Endothelial cell of umbilical vein (primary cell): ENCODE data around the gene SLC39A3. TPM values are rescaled to one million over a fixed set of nuclear protein-coding genes. Genes with fewer than 3 reads are reported as not detected.

ENCODE experiments used
- BruUV-seq: library from RNA; stranded (reverse); fragments of 400-500 nt; replicated peaks from 2 replicates; lab custom pipeline; 2021; lab: Mats Ljungman, UMichigan
- CTCF ChIA-PET: fragments of 300-600, 350-600 bp; sonication (Branson Sonifier 250); formaldehyde crosslinking; loops from one replicate; lab custom pipeline; 2021; ENCODE audit warnings: antibody characterized with exemption, inconsistent platforms; lab: Charles Lee
- POLR2A ChIA-PET: fragments of 300-600, 350-600 bp; sonication (Branson Sonifier 250); formaldehyde crosslinking; loops from one replicate; lab custom pipeline; 2021; ENCODE audit warnings: antibody characterized with exemption, inconsistent platforms; lab: Charles Lee
- DNase-seq: peaks from one replicate; pipeline ENCODE4 v3.0.0-alpha.2; 2011; ENCODE audit warnings: low read depth, low spot score
- FAIRE-seq: peaks from 2 replicates; lab custom pipeline; 2011; peaks lifted over from hg19 to GRCh38; lab: Jason Lieb, UNC
- H2AFZ ChIP-seq: 2 replicates; pipeline ENCODE4 v1.6.0; 2012; ENCODE audit warnings: low read depth, low read length, control low read depth, inconsistent platforms
- H3K27ac ChIP-seq: 2 replicates; pipeline ENCODE4 v1.5.1; 2011; ENCODE audit warnings: low read depth, mild to moderate bottlenecking, control low read depth, low read length, moderate library complexity; ENCODE audit not compliant: insufficient read depth
- H3K27me3 ChIP-seq, 2 experiments: 2 replicates each; pipeline versions ENCODE4 v1.6.0 to v1.6.1; 2011; ENCODE audit warnings: low read length in 2 of 2, mixed read lengths in 1 of 2; ENCODE audit not compliant: control insufficient read depth in 2 of 2, insufficient read depth in 2 of 2
- H3K36me3 ChIP-seq, 2 experiments: 2 replicates in 1 of 2; 3 replicates in 1 of 2; pipeline ENCODE4 v1.5.1; 2011; ENCODE audit warnings: low read length in 2 of 2, mild to moderate bottlenecking in 1 of 2, moderate library complexity in 1 of 2; ENCODE audit not compliant: control insufficient read depth in 2 of 2, insufficient read depth in 2 of 2; ENCODE audit errors: extremely low read depth in 1 of 2
- H3K4me1 ChIP-seq: 3 replicates; pipeline ENCODE4 v1.5.1; 2011; ENCODE audit warnings: mild to moderate bottlenecking, low read length; ENCODE audit not compliant: control insufficient read depth, insufficient read depth; ENCODE audit errors: extremely low read depth
- H3K4me2 ChIP-seq: 2 replicates; pipeline ENCODE4 v1.6.1; 2011; ENCODE audit warnings: low read length, control low read depth, mixed read lengths; ENCODE audit not compliant: insufficient read depth
- H3K4me3 ChIP-seq, 3 experiments: fragments of 200-600 bp in 1 of 3; sonication (generic), shearing (Covaris generic) in 1 of 3; replicated peaks in 1 of 3; 2 replicates each; pipeline ENCODE4 v1.5.1; 2011 to 2016; ENCODE audit warnings: control low read depth in 3 of 3, low read length in 3 of 3, mild to moderate bottlenecking in 2 of 3, inconsistent platforms in 1 of 3, low read depth in 1 of 3, moderate library complexity in 1 of 3; ENCODE audit not compliant: insufficient read depth in 1 of 3
- H3K79me2 ChIP-seq: 2 replicates; pipeline ENCODE4 v1.6.0; 2012; ENCODE audit warnings: low read length, inconsistent platforms; ENCODE audit not compliant: control insufficient read depth, insufficient read depth
- H3K9ac ChIP-seq: replicated peaks from 2 replicates; pipeline ENCODE3; 2011; ENCODE audit warnings: low read length, control low read depth; ENCODE audit not compliant: insufficient read depth; ENCODE audit errors: extremely low read depth
- H3K9me1 ChIP-seq: replicated peaks from 3 replicates; pipeline ENCODE4 v1.6.0; 2011; ENCODE audit warnings: mild to moderate bottlenecking, low read length; ENCODE audit not compliant: control insufficient read depth, insufficient read depth; ENCODE audit errors: extremely low read depth
- H3K9me3 ChIP-seq: replicated peaks from 2 replicates; pipeline ENCODE4 v1.5.1; 2012; ENCODE audit warnings: low read length, inconsistent platforms; ENCODE audit not compliant: control insufficient read depth, insufficient read depth
- H4K20me1 ChIP-seq: replicated peaks from 2 replicates; pipeline ENCODE3; 2011; ENCODE audit warnings: mild to moderate bottlenecking, low read length; ENCODE audit not compliant: control insufficient read depth, insufficient read depth; ENCODE audit errors: extremely low read depth
- EZH2 ChIP-seq: IDR thresholded peaks from 2 replicates; pipeline ENCODE4 v1.6.1; 2012; ENCODE audit warnings: borderline replicate concordance, low read depth, mild to moderate bottlenecking, moderate library complexity, low read length, inconsistent platforms; ENCODE audit not compliant: severe bottlenecking
- FOS ChIP-seq: IDR thresholded peaks from 2 replicates; pipeline ENCODE4 v1.6.1; 2011; ENCODE audit warnings: mild to moderate bottlenecking, low read length, moderate library complexity, borderline replicate concordance; ENCODE audit not compliant: insufficient read depth
- GATA2 ChIP-seq: IDR thresholded peaks from 2 replicates; pipeline ENCODE4 v1.7.0; 2011; ENCODE audit warnings: low read depth, mild to moderate bottlenecking, moderate library complexity, mixed read lengths, low read length; ENCODE audit not compliant: insufficient read length, insufficient read depth
- JUN ChIP-seq: IDR thresholded peaks from 2 replicates; pipeline ENCODE4 v1.6.1; 2011; ENCODE audit warnings: borderline replicate concordance, low read depth; ENCODE audit not compliant: insufficient read length, insufficient read depth
- MYC ChIP-seq: IDR thresholded peaks from one replicate; pipeline ENCODE4 v1.6.1; 2011; ENCODE audit warnings: mild to moderate bottlenecking, low read depth, low read length
- POLR2A ChIP-seq: IDR thresholded peaks from 2 replicates; pipeline ENCODE4 v1.6.1; 2012; ENCODE audit warnings: low read depth, mild to moderate bottlenecking, control low read depth, low read length
- POLR2AphosphoS5 ChIP-seq: IDR thresholded peaks from 2 replicates; pipeline ENCODE4 v1.6.1; 2012; ENCODE audit warnings: low read depth, mild to moderate bottlenecking, control low read depth, low read length, moderate library complexity; ENCODE audit not compliant: insufficient read depth
- dilution Hi-C: fragments of 300-500 bp; cut with MboI; formaldehyde crosslinking; loops from one replicate; pipeline ENCODE4 v1.15.0; 2019; ENCODE audit warnings: low sequenced_read_pairs; ENCODE audit not compliant: extremely low pct_ligation_motif_present
- intact Hi-C: fragments of 100-400 bp; cut with micrococcal nuclease; formaldehyde crosslinking; loops from one replicate; pipeline ENCODE4 v1.10.0; 2022
- polyA plus RNA-seq, 4 experiments: library from polyadenylated mRNA; depleted of rRNA in 3 of 4; stranded (reverse) in 3 of 4; unstranded in 1 of 4; fragments of >200 nt; gene quantifications; 2 replicates each; pipeline versions ENCODE4 v1.2.1 to v1.2.3, GENCODE V29; 2011 to 2012; ENCODE audit warnings: missing spikeins in 1 of 4
- total RNA-seq: library from RNA; stranded (reverse); gene quantifications from 2 replicates; pipeline ENCODE4 v1.2.3, GENCODE V29; 2021
- TF ChIP-seq, protein P1 (sequence below), 2 donors: IDR thresholded peaks; 1 replicate in 1 of 2; 2 replicates in 1 of 2; pipeline ENCODE4 v1.5.1; 2011; ENCODE audit warnings: low read length in 2 of 2, mild to moderate bottlenecking in 2 of 2, moderate library complexity in 2 of 2, control low read depth in 1 of 2, inconsistent platforms in 1 of 2, low read depth in 1 of 2; ENCODE audit not compliant: insufficient read depth in 1 of 2; ENCODE audit errors: extremely low read depth in 1 of 2
- TF ChIP-seq, protein P2 (sequence below): IDR thresholded peaks from 2 replicates; pipeline ENCODE4 v1.6.1; 2011; ENCODE audit not compliant: insufficient read depth, insufficient read length

The SLC39A3 gene
- total and polyA plus RNA-seq, 2 donors (not counting 3 experiments of a cell fraction or from before 2014, with no cell fraction given): 28.0 to 43.1 TPM

DNA sequence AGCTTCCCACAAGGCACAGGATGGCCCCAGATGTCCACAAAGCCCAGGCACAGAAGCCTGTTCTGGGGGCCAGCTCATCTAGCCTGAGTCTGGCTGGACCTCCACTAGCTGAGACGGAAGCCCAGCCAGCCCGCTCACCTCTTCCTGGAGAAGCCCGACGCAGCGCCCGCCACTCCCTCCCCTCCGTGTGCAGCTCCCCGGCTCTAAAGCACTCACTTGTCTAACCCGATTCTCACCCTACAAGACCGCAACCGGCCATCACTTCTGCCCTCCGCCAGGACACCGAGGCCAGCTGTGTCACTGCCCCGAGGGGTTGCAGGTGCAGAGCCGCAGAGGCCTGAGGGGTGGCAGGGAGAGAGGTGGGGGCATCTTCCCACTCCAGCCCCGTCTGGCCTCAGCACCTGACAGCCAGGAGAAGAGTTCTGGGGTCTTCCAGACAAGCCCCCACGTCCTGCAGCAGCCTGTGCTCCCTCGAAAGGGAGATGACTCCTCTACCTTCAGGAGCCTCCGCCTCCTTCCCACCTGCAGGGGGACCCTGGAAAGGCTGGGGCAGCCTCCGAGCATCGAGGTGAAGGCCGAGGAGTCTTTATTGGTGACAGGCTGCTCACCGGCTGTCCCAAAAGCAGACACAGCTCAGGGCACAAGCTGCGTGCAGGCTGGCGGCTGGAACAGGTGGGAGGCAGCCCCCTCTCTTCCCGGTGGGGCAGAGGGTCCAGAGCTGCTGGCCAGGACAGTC is 12.7 kb downstream of the SLC39A3 start:
- H3K9me1 ChIP-seq: no peaks in the 10 kb centered on the region
- no peaks in the 10 kb centered on the region for H3K79me2 ChIP-seq
- H3K27ac ChIP-seq: no peak overlapping the region
- no peak overlapping the region for H3K4me2 ChIP-seq
- no peak overlapping the region for H2AFZ ChIP-seq
- no peaks in the 10 kb centered on the region for H4K20me1 ChIP-seq
- TF ChIP-seq MYC: no peak
- TF ChIP-seq POLR2A: no peak
- TF ChIP-seq GATA2: no peak
- no peak for TF ChIP-seq FOS
- TF ChIP-seq, protein P1, sequence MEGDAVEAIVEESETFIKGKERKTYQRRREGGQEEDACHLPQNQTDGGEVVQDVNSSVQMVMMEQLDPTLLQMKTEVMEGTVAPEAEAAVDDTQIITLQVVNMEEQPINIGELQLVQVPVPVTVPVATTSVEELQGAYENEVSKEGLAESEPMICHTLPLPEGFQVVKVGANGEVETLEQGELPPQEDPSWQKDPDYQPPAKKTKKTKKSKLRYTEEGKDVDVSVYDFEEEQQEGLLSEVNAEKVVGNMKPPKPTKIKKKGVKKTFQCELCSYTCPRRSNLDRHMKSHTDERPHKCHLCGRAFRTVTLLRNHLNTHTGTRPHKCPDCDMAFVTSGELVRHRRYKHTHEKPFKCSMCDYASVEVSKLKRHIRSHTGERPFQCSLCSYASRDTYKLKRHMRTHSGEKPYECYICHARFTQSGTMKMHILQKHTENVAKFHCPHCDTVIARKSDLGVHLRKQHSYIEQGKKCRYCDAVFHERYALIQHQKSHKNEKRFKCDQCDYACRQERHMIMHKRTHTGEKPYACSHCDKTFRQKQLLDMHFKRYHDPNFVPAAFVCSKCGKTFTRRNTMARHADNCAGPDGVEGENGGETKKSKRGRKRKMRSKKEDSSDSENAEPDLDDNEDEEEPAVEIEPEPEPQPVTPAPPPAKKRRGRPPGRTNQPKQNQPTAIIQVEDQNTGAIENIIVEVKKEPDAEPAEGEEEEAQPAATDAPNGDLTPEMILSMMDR (IDR thresholded peaks at IDR 0.05; ENCODE audit: extremely low read depth in 1 of 2, insufficient read depth in 1 of 2, low read depth in 1 of 2, low read length in 2 of 2): no peak
- no peak for TF ChIP-seq JUN
- TF ChIP-seq, protein P2, sequence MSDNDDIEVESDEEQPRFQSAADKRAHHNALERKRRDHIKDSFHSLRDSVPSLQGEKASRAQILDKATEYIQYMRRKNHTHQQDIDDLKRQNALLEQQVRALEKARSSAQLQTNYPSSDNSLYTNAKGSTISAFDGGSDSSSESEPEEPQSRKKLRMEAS: no peak
- TF ChIP-seq POLR2AphosphoS5: no peak
- TF ChIP-seq EZH2: no peak
- H3K9ac ChIP-seq: no peak overlapping the region
- dilution Hi-C loops: no loop called here
- H3K4me1 ChIP-seq: no peaks in the 10 kb centered on the region
- no peak for DNase-seq
- H3K36me3 ChIP-seq: no peaks in the 10 kb centered on the region
- no peak overlapping the region for H3K4me3 ChIP-seq
- CTCF ChIA-PET: interaction anchor here (1.3 kb wide), 1 partner anchor 13 kb away, joined by 3 read pairs; the partner anchor contains the start of gene SLC39A3
- H3K9me3 ChIP-seq: no peaks in the 10 kb centered on the region
- POLR2A ChIA-PET: interaction anchor here (0.5 kb wide), 1 partner anchor 43 kb away, joined by 4 read pairs; no protein-coding TSS in a partner anchor
- peaks cover 6 to 7% of the 10 kb centered on the region in 2 experiments for H3K27me3 ChIP-seq
- BruUV-seq: no TSS peak
- intact Hi-C loops: no loop called here
- no peak for FAIRE-seq
